Fibroblast of pulmonary artery (primary cell): Measurements from ENCODE around the gene CNTNAP2.
"Not testable (repeated sequence)": the region's sequence is repeated elsewhere in the genome, so short reads cannot be mapped to it uniquely, and the experiment has no call there.

Experiments
- DNase-seq: peaks from one replicate; pipeline ENCODE4 v3.0.0-alpha.2; 2010; ENCODE audit warnings: low read depth
- H3K4me3 ChIP-seq: replicated peaks from 2 replicates; pipeline ENCODE4 v1.5.1; 2011; ENCODE audit warnings: low read depth, mild to moderate bottlenecking, control low read depth, low read length, moderate library complexity
- CTCF ChIP-seq: IDR thresholded peaks from 2 replicates; pipeline ENCODE4 v1.5.1; 2011; ENCODE audit warnings: mild to moderate bottlenecking, control low read depth, low read length, inconsistent platforms; ENCODE audit errors: missing control alignments

CNTNAP2 gene

GRCh38 chr7:146894927-146895326 lies 778.3 kb downstream of the CNTNAP2 start:
- no peak for TF ChIP-seq CTCF
- H3K4me3 ChIP-seq = no peak overlapping the region
- DNase-seq = no peak

DNA sequence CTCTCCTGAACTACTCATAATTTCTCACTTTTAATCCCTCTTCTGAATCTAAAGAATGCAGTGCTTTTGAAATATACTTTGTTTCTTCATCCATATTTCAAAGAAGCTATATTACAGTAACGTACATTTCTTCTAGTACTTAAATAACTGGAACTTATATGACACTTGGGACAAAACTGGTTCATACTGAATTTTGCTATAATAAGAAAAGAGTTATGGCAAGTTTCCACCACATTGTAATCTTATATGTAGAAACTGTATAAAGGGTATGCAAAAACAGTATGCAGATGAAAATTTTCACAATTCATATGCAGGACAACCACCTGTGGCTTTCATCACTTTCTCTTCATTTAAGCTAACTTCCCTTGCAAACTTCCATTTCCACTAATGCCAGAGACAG lies 785.7 kb downstream of the CNTNAP2 start:
- TF ChIP-seq CTCF = no peak
- no peak for DNase-seq
- no peak overlapping the region for H3K4me3 ChIP-seq

DNA sequence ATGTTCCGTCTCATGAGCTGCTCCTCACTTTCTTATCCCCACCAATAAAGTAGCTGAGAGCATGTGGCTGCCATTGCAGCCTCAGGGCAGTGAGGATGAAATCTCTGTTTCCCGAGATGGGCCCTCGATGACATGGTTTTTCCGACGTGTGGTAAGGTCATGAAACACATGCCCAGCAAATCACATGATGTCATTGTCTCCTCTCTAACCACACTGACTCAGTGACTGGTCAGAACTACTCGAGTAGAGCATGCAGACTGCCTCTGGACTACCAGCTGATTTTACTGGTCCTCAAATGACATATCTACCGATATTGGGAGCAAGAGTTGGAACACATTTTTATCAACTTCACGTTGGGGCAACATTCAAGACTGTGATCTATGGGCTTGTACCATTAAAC lies 786.1 kb downstream of the CNTNAP2 start:
- no peak for TF ChIP-seq CTCF
- DNase-seq = no peak
- H3K4me3 ChIP-seq = no peak overlapping the region

GRCh38 chr7:146905746-146906145 lies 789.1 kb downstream of the CNTNAP2 start:
- H3K4me3 ChIP-seq, DNase-seq: not testable (repeated sequence)

- TF ChIP-seq CTCF = no peak
- no peak overlapping the region for H3K4me3 ChIP-seq
- no peak for DNase-seq
These were observed 806.2 kb downstream of the CNTNAP2 start for GRCh38 chr7:146922782-146923181.

DNA sequence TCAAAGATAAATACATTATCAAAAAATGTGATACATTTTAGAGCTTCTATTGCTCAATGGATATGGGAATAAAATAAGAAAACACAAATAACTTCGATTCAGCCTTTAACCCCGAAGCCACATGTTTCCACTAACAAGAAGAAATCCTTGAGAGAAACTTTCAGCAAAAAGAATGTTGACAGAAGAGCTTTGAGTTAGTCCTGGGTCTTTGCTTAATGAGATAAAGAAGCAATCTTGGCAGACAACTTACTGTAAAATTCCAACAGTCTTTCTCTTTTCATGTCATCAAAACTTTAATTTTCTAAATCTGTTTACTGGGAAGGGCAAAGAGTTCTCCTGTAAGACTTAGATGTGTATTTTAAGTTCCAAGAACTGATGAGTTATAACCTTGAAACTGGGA lies 810.2 kb downstream of the CNTNAP2 start:
- DNase-seq = no peak
- H3K4me3 ChIP-seq = no peak overlapping the region
- no peak for TF ChIP-seq CTCF

- no peak for TF ChIP-seq CTCF
- no peak for DNase-seq
These were observed 821.2 kb downstream of the CNTNAP2 start for GRCh38 chr7:146937836-146938235.

DNA sequence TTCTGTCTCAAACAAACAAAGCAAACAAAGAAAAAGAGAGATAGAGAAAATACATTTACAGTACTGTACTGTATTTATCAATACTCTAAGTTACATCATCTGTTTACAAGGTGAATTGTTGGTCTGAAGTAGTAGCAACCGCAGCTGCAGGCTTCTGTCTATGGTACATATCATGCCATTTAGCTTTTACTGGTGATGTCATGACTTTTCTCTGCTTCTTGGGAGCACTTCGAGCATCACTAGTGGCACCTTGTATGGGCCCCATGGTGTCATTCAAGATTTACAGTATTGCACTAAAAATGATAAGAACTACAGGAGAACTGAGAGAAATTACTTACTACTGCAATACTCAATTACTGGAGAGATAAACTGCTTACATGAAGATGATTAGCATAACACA lies 826.9 kb downstream of the CNTNAP2 start:
- H3K4me3 ChIP-seq = no peak overlapping the region
- TF ChIP-seq CTCF = no peak
- no peak for DNase-seq

More at GRCh38 chr7:146937836-146938235, 821.2 kb downstream of the CNTNAP2 start:
- H3K4me3 ChIP-seq = no peak overlapping the region
